ENCODE data around the gene TMEM178A. TPM values are rescaled to one million over a fixed set of nuclear protein-coding genes. Genes with fewer than 3 reads are reported as not detected.
A peak's percentile ranks its signal among the peaks of the same experiment; 100 is the strongest.

The TMEM178A gene
- total and polyA plus RNA-seq, 4 donors: 13.6 to 55.8 (median 36.2) TPM

GRCh38 chr2:39730276-39730675 is 64.6 kb downstream of the TMEM178A start:
- no peaks in the 10 kb centered on the region for H3K36me3 ChIP-seq (ENCODE audit: control insufficient read depth, insufficient read depth, low read length)
- H3K27me3 ChIP-seq (ENCODE audit: control insufficient read depth, insufficient read depth, low read length): no peaks in the 10 kb centered on the region
- H3K9me3 ChIP-seq (ENCODE audit: control insufficient read depth, insufficient read depth, low read length): peaks cover 2% of the 10 kb centered on the region
- no peak overlapping the region for H3K4me3 ChIP-seq (ENCODE audit: low read depth, low read length)
- no peak overlapping the region for H3K27ac ChIP-seq (ENCODE audit: low read depth, low read length)
- DNase-seq (ENCODE audit: low read depth in 4 of 6, low spot score in 6 of 6): no peak
- no peaks in the 10 kb centered on the region for H3K4me1 ChIP-seq (ENCODE audit: control insufficient read depth, insufficient read depth, low read length)
- WGBS (ENCODE audit: insufficient coverage): 96% methylated on average over 4 of the region's 5 CpGs

GRCh38 chr2:39730685-39731302 is 65.1 kb downstream of the TMEM178A start:
- H3K27me3 ChIP-seq (ENCODE audit: control insufficient read depth, insufficient read depth, low read length): no peaks in the 10 kb centered on the region
- no peaks in the 10 kb centered on the region for H3K4me1 ChIP-seq (ENCODE audit: control insufficient read depth, insufficient read depth, low read length)
- no CpG with 5 or more reads among the region's 2 CpGs for WGBS (ENCODE audit: insufficient coverage)
- peak in 1 of 6 donors; percentile 25 for DNase-seq (ENCODE audit: low read depth in 4 of 6, low spot score in 6 of 6)
- H3K9me3 ChIP-seq (ENCODE audit: control insufficient read depth, insufficient read depth, low read length): peaks cover 2% of the 10 kb centered on the region
- H3K4me3 ChIP-seq (ENCODE audit: low read depth, low read length): no peak overlapping the region
- no peak overlapping the region for H3K27ac ChIP-seq (ENCODE audit: low read depth, low read length)
- H3K36me3 ChIP-seq (ENCODE audit: control insufficient read depth, insufficient read depth, low read length): no peaks in the 10 kb centered on the region

- 100% methylated on average over 1 of the region's 3 CpGs for WGBS (ENCODE audit: insufficient coverage)
Measured at GRCh38 chr2:39731546-39731945, 65.8 kb downstream of the TMEM178A start.

GRCh38 chr2:39732482-39732881 is 66.8 kb downstream of the TMEM178A start:
- no peak for DNase-seq (ENCODE audit: low read depth in 4 of 6, low spot score in 6 of 6)
- H3K27ac ChIP-seq (ENCODE audit: low read depth, low read length): no peak overlapping the region
- H3K9me3 ChIP-seq (ENCODE audit: control insufficient read depth, insufficient read depth, low read length): peaks cover 2% of the 10 kb centered on the region
- peaks cover 1% of the 10 kb centered on the region for H3K4me1 ChIP-seq (ENCODE audit: control insufficient read depth, insufficient read depth, low read length)
- H3K27me3 ChIP-seq (ENCODE audit: control insufficient read depth, insufficient read depth, low read length): no peaks in the 10 kb centered on the region
- WGBS (ENCODE audit: insufficient coverage): 93% methylated on average over 1 of the region's 1 CpG
- H3K36me3 ChIP-seq (ENCODE audit: control insufficient read depth, insufficient read depth, low read length): peaks cover 2% of the 10 kb centered on the region
- H3K4me3 ChIP-seq (ENCODE audit: low read depth, low read length): no peak overlapping the region

More at GRCh38 chr2:39731546-39731945, 65.8 kb downstream of the TMEM178A start:
- Histone ChIP-seq H3K4me1 (ENCODE audit: control insufficient read depth, insufficient read depth, low read length) (no peaks in the 10 kb centered on the region), H3K36me3 (ENCODE audit: control insufficient read depth, insufficient read depth, low read length) (no peaks in the 10 kb centered on the region), H3K27me3 (ENCODE audit: control insufficient read depth, insufficient read depth, low read length) (no peaks in the 10 kb centered on the region), H3K27ac (ENCODE audit: low read depth, low read length) (no peak overlapping the region), H3K9me3 (ENCODE audit: control insufficient read depth, insufficient read depth, low read length) (peaks cover 2% of the 10 kb centered on the region), H3K4me3 (ENCODE audit: low read depth, low read length) (no peak overlapping the region)
- no peak for DNase-seq (ENCODE audit: low read depth in 4 of 6, low spot score in 6 of 6)

- peaks cover 6% of the 10 kb centered on the region for H3K36me3 ChIP-seq (ENCODE audit: control insufficient read depth, insufficient read depth, low read length)
- no peak for DNase-seq (ENCODE audit: low read depth in 4 of 6, low spot score in 6 of 6)
- no peak overlapping the region for H3K4me3 ChIP-seq (ENCODE audit: low read depth, low read length)
- H3K4me1 ChIP-seq (ENCODE audit: control insufficient read depth, insufficient read depth, low read length): peaks cover 3% of the 10 kb centered on the region
- H3K9me3 ChIP-seq (ENCODE audit: control insufficient read depth, insufficient read depth, low read length): peaks cover 2% of the 10 kb centered on the region
- H3K27me3 ChIP-seq (ENCODE audit: control insufficient read depth, insufficient read depth, low read length): no peaks in the 10 kb centered on the region
- WGBS (ENCODE audit: insufficient coverage): 100% methylated on average over 5 of the region's 10 CpGs
- H3K27ac ChIP-seq (ENCODE audit: low read depth, low read length): no peak overlapping the region
Measured at GRCh38 chr2:39733070-39733674, 67.5 kb downstream of the TMEM178A start.

GRCh38 chr2:39734445-39734844 is 68.7 kb downstream of the TMEM178A start:
- Histone ChIP-seq H3K27me3 (ENCODE audit: control insufficient read depth, insufficient read depth, low read length) (no peaks in the 10 kb centered on the region), H3K4me3 (ENCODE audit: low read depth, low read length) (no peak overlapping the region), H3K36me3 (ENCODE audit: control insufficient read depth, insufficient read depth, low read length) (peaks cover 6% of the 10 kb centered on the region), H3K9me3 (ENCODE audit: control insufficient read depth, insufficient read depth, low read length) (peaks cover 2% of the 10 kb centered on the region), H3K27ac (ENCODE audit: low read depth, low read length) (no peak overlapping the region), H3K4me1 (ENCODE audit: control insufficient read depth, insufficient read depth, low read length) (peaks cover 3% of the 10 kb centered on the region)
- no peak for DNase-seq (ENCODE audit: low read depth in 4 of 6, low spot score in 6 of 6)

GRCh38 chr2:39735648-39736047 is 69.9 kb downstream of the TMEM178A start:
- Histone ChIP-seq H3K4me1 (ENCODE audit: control insufficient read depth, insufficient read depth, low read length) (peaks cover 3% of the 10 kb centered on the region), H3K9me3 (ENCODE audit: control insufficient read depth, insufficient read depth, low read length) (peaks cover 2% of the 10 kb centered on the region), H3K27me3 (ENCODE audit: control insufficient read depth, insufficient read depth, low read length) (no peaks in the 10 kb centered on the region), H3K4me3 (ENCODE audit: low read depth, low read length) (no peak overlapping the region), H3K36me3 (ENCODE audit: control insufficient read depth, insufficient read depth, low read length) (peaks cover 6% of the 10 kb centered on the region), H3K27ac (ENCODE audit: low read depth, low read length) (no peak overlapping the region)
- WGBS (ENCODE audit: insufficient coverage): 98% methylated on average over 3 of the region's 3 CpGs
- no peak for DNase-seq (ENCODE audit: low read depth in 4 of 6, low spot score in 6 of 6)

GRCh38 chr2:39736640-39737039 is 70.9 kb downstream of the TMEM178A start:
- Histone ChIP-seq H3K36me3 (ENCODE audit: control insufficient read depth, insufficient read depth, low read length) (peaks cover 6% of the 10 kb centered on the region), H3K9me3 (ENCODE audit: control insufficient read depth, insufficient read depth, low read length) (no peaks in the 10 kb centered on the region), H3K27ac (ENCODE audit: low read depth, low read length) (no peak overlapping the region), H3K4me1 (ENCODE audit: control insufficient read depth, insufficient read depth, low read length) (peaks cover 3% of the 10 kb centered on the region), H3K4me3 (ENCODE audit: low read depth, low read length) (no peak overlapping the region), H3K27me3 (ENCODE audit: control insufficient read depth, insufficient read depth, low read length) (no peaks in the 10 kb centered on the region)
- peak in 2 of 6 donors; percentile 22 to 46 for DNase-seq (ENCODE audit: low read depth in 4 of 6, low spot score in 6 of 6)
- WGBS (ENCODE audit: insufficient coverage): 37% methylated on average over 2 of the region's 6 CpGs

GRCh38 chr2:39737661-39738060 is 71.9 kb downstream of the TMEM178A start:
- peak in 1 of 6 donors; percentile 47 for DNase-seq (ENCODE audit: low read depth in 4 of 6, low spot score in 6 of 6)
- Histone ChIP-seq H3K9me3 (ENCODE audit: control insufficient read depth, insufficient read depth, low read length) (no peaks in the 10 kb centered on the region), H3K4me3 (ENCODE audit: low read depth, low read length) (no peak overlapping the region), H3K27me3 (ENCODE audit: control insufficient read depth, insufficient read depth, low read length) (no peaks in the 10 kb centered on the region), H3K27ac (ENCODE audit: low read depth, low read length) (peak overlapping the region; percentile 37), H3K36me3 (ENCODE audit: control insufficient read depth, insufficient read depth, low read length) (peaks cover 6% of the 10 kb centered on the region), H3K4me1 (ENCODE audit: control insufficient read depth, insufficient read depth, low read length) (peaks cover 3% of the 10 kb centered on the region)
- 48% methylated on average over 8 of the region's 8 CpGs for WGBS (ENCODE audit: insufficient coverage)

- Histone ChIP-seq H3K27me3 (ENCODE audit: control insufficient read depth, insufficient read depth, low read length) (no peaks in the 10 kb centered on the region), H3K4me3 (ENCODE audit: low read depth, low read length) (no peak overlapping the region), H3K27ac (ENCODE audit: low read depth, low read length) (no peak overlapping the region), H3K36me3 (ENCODE audit: control insufficient read depth, insufficient read depth, low read length) (peaks cover 6% of the 10 kb centered on the region), H3K9me3 (ENCODE audit: control insufficient read depth, insufficient read depth, low read length) (no peaks in the 10 kb centered on the region), H3K4me1 (ENCODE audit: control insufficient read depth, insufficient read depth, low read length) (peaks cover 3% of the 10 kb centered on the region)
- no peak for DNase-seq (ENCODE audit: low read depth in 4 of 6, low spot score in 6 of 6)
- WGBS (ENCODE audit: insufficient coverage): 88% methylated on average over 2 of the region's 2 CpGs
Measured at GRCh38 chr2:39738936-39739335, 73.2 kb downstream of the TMEM178A start.
